ENCODE data around the gene COQ10A. TPM values are rescaled to one million over a fixed set of nuclear protein-coding genes. Genes with fewer than 3 reads are reported as not detected.

COQ10A gene
- polyA plus RNA-seq, 1 of the 3 experiments (the other 2 are of a cell fraction) = 42.2 TPM

DNA sequence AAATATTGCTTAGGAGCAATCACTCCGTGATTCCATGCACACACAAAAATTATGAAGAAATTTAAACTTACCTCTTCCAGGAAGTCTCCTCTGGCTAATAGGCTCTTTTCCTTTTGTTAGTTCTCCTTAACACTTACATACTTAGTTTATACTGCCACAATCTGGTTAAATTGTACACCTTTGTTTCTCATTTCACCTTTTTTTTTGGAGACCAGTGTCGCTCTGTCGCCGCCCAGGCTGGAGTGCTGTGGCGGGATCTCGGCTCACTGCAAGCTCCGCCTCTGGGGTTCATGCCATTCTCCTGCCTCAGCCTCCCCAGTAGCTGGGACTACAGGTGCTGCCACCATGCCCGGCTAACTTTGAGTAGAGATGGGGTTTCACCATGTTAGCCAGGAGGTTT is 6.4 kb upstream of the COQ10A start:
- H3K4me2 ChIP-seq = no peak overlapping the region
- no peak for DNase-seq
- ChIA-PET POLR2A (no interaction called here), CTCF (no interaction called here)
- H2AFZ ChIP-seq (ENCODE audit: low read depth) = no peak overlapping the region
- H4K20me1 ChIP-seq (ENCODE audit: insufficient read depth) = peaks cover 17% of the 10 kb centered on the region
- TF ChIP-seq RFX5 (IDR thresholded peaks at IDR 0.05; ENCODE audit: low read length) = no peak
- no peak for TF ChIP-seq TCF12 (IDR thresholded peaks at IDR 0.05)
- no peak for TF ChIP-seq ELF1 (IDR thresholded peaks at IDR 0.05)
- TF ChIP-seq FOXJ3 (CRISPR knock-in tag; IDR thresholded peaks at IDR 0.05) = no peak
- TF ChIP-seq TEAD4 (IDR thresholded peaks at IDR 0.05; ENCODE audit: borderline replicate concordance, insufficient read depth) = no peak
- TF ChIP-seq, protein P1, sequence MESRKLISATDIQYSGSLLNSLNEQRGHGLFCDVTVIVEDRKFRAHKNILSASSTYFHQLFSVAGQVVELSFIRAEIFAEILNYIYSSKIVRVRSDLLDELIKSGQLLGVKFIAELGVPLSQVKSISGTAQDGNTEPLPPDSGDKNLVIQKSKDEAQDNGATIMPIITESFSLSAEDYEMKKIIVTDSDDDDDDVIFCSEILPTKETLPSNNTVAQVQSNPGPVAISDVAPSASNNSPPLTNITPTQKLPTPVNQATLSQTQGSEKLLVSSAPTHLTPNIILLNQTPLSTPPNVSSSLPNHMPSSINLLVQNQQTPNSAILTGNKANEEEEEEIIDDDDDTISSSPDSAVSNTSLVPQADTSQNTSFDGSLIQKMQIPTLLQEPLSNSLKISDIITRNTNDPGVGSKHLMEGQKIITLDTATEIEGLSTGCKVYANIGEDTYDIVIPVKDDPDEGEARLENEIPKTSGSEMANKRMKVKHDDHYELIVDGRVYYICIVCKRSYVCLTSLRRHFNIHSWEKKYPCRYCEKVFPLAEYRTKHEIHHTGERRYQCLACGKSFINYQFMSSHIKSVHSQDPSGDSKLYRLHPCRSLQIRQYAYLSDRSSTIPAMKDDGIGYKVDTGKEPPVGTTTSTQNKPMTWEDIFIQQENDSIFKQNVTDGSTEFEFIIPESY (IDR thresholded peaks at IDR 0.05; ENCODE audit: borderline replicate concordance, low read depth) = no peak
- TF ChIP-seq, protein P2, sequence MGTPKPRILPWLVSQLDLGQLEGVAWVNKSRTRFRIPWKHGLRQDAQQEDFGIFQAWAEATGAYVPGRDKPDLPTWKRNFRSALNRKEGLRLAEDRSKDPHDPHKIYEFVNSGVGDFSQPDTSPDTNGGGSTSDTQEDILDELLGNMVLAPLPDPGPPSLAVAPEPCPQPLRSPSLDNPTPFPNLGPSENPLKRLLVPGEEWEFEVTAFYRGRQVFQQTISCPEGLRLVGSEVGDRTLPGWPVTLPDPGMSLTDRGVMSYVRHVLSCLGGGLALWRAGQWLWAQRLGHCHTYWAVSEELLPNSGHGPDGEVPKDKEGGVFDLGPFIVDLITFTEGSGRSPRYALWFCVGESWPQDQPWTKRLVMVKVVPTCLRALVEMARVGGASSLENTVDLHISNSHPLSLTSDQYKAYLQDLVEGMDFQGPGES (IDR thresholded peaks at IDR 0.05; ENCODE audit: low read depth, low read length) = no peak
- TF ChIP-seq, protein P3, sequence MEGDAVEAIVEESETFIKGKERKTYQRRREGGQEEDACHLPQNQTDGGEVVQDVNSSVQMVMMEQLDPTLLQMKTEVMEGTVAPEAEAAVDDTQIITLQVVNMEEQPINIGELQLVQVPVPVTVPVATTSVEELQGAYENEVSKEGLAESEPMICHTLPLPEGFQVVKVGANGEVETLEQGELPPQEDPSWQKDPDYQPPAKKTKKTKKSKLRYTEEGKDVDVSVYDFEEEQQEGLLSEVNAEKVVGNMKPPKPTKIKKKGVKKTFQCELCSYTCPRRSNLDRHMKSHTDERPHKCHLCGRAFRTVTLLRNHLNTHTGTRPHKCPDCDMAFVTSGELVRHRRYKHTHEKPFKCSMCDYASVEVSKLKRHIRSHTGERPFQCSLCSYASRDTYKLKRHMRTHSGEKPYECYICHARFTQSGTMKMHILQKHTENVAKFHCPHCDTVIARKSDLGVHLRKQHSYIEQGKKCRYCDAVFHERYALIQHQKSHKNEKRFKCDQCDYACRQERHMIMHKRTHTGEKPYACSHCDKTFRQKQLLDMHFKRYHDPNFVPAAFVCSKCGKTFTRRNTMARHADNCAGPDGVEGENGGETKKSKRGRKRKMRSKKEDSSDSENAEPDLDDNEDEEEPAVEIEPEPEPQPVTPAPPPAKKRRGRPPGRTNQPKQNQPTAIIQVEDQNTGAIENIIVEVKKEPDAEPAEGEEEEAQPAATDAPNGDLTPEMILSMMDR (IDR thresholded peaks at IDR 0.05) = no peak
- TF ChIP-seq EP300 (IDR thresholded peaks at IDR 0.05; ENCODE audit: borderline replicate concordance in 1 of 2, low read depth in 1 of 2, low read length in 1 of 2) = no peak
- no peak for TF ChIP-seq CHD2 (IDR thresholded peaks at IDR 0.05; ENCODE audit: low read length, partially characterized antibody)
- no peak for TF ChIP-seq JUND (IDR thresholded peaks at IDR 0.05)
- no peak for TF ChIP-seq TAF1 (IDR thresholded peaks at IDR 0.05; ENCODE audit: borderline replicate concordance, low read depth, low read length)
- TF ChIP-seq SMC3 (IDR thresholded peaks at IDR 0.05; ENCODE audit: low read depth, low read length) = no peak
- TF ChIP-seq, protein P4, sequence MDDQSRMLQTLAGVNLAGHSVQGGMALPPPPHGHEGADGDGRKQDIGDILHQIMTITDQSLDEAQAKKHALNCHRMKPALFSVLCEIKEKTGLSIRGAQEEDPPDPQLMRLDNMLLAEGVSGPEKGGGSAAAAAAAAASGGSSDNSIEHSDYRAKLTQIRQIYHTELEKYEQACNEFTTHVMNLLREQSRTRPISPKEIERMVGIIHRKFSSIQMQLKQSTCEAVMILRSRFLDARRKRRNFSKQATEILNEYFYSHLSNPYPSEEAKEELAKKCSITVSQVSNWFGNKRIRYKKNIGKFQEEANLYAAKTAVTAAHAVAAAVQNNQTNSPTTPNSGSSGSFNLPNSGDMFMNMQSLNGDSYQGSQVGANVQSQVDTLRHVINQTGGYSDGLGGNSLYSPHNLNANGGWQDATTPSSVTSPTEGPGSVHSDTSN (IDR thresholded peaks at IDR 0.05) = no peak
- TF ChIP-seq, protein P5, sequence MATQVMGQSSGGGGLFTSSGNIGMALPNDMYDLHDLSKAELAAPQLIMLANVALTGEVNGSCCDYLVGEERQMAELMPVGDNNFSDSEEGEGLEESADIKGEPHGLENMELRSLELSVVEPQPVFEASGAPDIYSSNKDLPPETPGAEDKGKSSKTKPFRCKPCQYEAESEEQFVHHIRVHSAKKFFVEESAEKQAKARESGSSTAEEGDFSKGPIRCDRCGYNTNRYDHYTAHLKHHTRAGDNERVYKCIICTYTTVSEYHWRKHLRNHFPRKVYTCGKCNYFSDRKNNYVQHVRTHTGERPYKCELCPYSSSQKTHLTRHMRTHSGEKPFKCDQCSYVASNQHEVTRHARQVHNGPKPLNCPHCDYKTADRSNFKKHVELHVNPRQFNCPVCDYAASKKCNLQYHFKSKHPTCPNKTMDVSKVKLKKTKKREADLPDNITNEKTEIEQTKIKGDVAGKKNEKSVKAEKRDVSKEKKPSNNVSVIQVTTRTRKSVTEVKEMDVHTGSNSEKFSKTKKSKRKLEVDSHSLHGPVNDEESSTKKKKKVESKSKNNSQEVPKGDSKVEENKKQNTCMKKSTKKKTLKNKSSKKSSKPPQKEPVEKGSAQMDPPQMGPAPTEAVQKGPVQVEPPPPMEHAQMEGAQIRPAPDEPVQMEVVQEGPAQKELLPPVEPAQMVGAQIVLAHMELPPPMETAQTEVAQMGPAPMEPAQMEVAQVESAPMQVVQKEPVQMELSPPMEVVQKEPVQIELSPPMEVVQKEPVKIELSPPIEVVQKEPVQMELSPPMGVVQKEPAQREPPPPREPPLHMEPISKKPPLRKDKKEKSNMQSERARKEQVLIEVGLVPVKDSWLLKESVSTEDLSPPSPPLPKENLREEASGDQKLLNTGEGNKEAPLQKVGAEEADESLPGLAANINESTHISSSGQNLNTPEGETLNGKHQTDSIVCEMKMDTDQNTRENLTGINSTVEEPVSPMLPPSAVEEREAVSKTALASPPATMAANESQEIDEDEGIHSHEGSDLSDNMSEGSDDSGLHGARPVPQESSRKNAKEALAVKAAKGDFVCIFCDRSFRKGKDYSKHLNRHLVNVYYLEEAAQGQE (IDR thresholded peaks at IDR 0.05; ENCODE audit: low read depth, low read length) = no peak
- H3K79me2 ChIP-seq (ENCODE audit: insufficient read depth) = peaks cover 28% of the 10 kb centered on the region
- no peak overlapping the region for H3K9ac ChIP-seq
- H3K4me3 ChIP-seq (ENCODE audit: low read depth in 2 of 2, low read length in 1 of 2) = no peak overlapping the region
- H3K36me3 ChIP-seq (replicated peaks in 1 of 2; ENCODE audit: control insufficient read depth in 1 of 2, insufficient read depth in 2 of 2, low read length in 1 of 2) = peaks cover 8 to 11% of the 10 kb centered on the region in 2 experiments
- H3K4me1 ChIP-seq (ENCODE audit: control insufficient read depth in 1 of 2, insufficient read depth in 2 of 2, low read depth in 1 of 2, low read length in 1 of 2) = peaks cover 15 to 19% of the 10 kb centered on the region in 2 experiments
- H3K9me2 ChIP-seq = no peaks in the 10 kb centered on the region
- no peaks in the 10 kb centered on the region for H3K9me3 ChIP-seq
- no peaks in the 10 kb centered on the region for H3K27me3 ChIP-seq (ENCODE audit: insufficient read depth)
- H3K27ac ChIP-seq (ENCODE audit: low read depth in 2 of 2, low read length in 1 of 2) = no peak overlapping the region
- 96% methylated on average over 7 of the region's 8 CpGs for WGBS (ENCODE audit: low lambda C conversion rate)
- peaks cover 41% of the 10 kb centered on the region for H3F3A ChIP-seq (replicated peaks; ENCODE audit: insufficient read depth)
